Measurements from ENCODE around the gene TMEM18. TPM values are rescaled to one million over a fixed set of nuclear protein-coding genes. Genes with fewer than 3 reads are reported as not detected.
"Not testable (repeated sequence)": the region's sequence is repeated elsewhere in the genome, so short reads cannot be mapped to it uniquely, and the experiment has no call there.

TMEM18 gene
- total RNA-seq, 1 donor = 24.1 TPM

GRCh38 chr2:689237-689636 is 12.0 kb upstream of the TMEM18 start:
- no peak for DNase-seq (ENCODE audit: low read depth)

GRCh38 chr2:688504-689076 is 11.4 kb upstream of the TMEM18 start:
- no peak for DNase-seq (ENCODE audit: low read depth)
- no peak for TF ChIP-seq CTCF (IDR thresholded peaks at IDR 0.05; ENCODE audit: insufficient read depth, low read length)

More at GRCh38 chr2:689237-689636, 12.0 kb upstream of the TMEM18 start:
- H3K4me3 ChIP-seq (ENCODE audit: low read depth, low read length) = no peak overlapping the region
- TF ChIP-seq CTCF (IDR thresholded peaks at IDR 0.05; ENCODE audit: insufficient read depth, low read length) = no peak

GRCh38 chr2:685421-685820 is 8.2 kb upstream of the TMEM18 start:
- H3K4me3 ChIP-seq (ENCODE audit: low read depth, low read length) = no peak overlapping the region
- no peak for TF ChIP-seq CTCF (IDR thresholded peaks at IDR 0.05; ENCODE audit: insufficient read depth, low read length)
- DNase-seq (ENCODE audit: low read depth) = no peak

More at GRCh38 chr2:688504-689076, 11.4 kb upstream of the TMEM18 start:
- H3K4me3 ChIP-seq (ENCODE audit: low read depth, low read length) = no peak overlapping the region

- DNase-seq (ENCODE audit: low read depth); H3K4me3 ChIP-seq (ENCODE audit: low read depth, low read length): not testable (repeated sequence)
Observed at GRCh38 chr2:684913-685312, 7.7 kb upstream of the TMEM18 start.

- no peak for DNase-seq (ENCODE audit: low read depth)
- TF ChIP-seq CTCF (IDR thresholded peaks at IDR 0.05; ENCODE audit: insufficient read depth, low read length) = no peak
- no peak overlapping the region for H3K4me3 ChIP-seq (ENCODE audit: low read depth, low read length)
Observed at GRCh38 chr2:682226-682625, 5.0 kb upstream of the TMEM18 start.

- DNase-seq (ENCODE audit: low read depth) = no peak
Observed at GRCh38 chr2:681312-681711, 4.1 kb upstream of the TMEM18 start.

GRCh38 chr2:680496-680895 is 3.3 kb upstream of the TMEM18 start:
- no peak for TF ChIP-seq CTCF (IDR thresholded peaks at IDR 0.05; ENCODE audit: insufficient read depth, low read length)
- no peak overlapping the region for H3K4me3 ChIP-seq (ENCODE audit: low read depth, low read length)
- no peak for DNase-seq (ENCODE audit: low read depth)

More at GRCh38 chr2:681312-681711, 4.1 kb upstream of the TMEM18 start:
- no peak for TF ChIP-seq CTCF (IDR thresholded peaks at IDR 0.05; ENCODE audit: insufficient read depth, low read length)
- no peak overlapping the region for H3K4me3 ChIP-seq (ENCODE audit: low read depth, low read length)
